Central memory CD8-positive, alpha-beta T cell (primary cell): ENCODE measurements around the gene PNKD.
A peak's percentile ranks its signal among the peaks of the same experiment; 100 is the strongest.

Experiments used
- ATAC-seq: fragments of 150-1000 bp; cut with Tn5 transposase; replicated peaks from 2 replicates; pipeline ENCODE4 v1.10.0; 2022; ENCODE audit warnings: mild to moderate bottlenecking, moderate FRiP score, moderate number of reproducible peaks; ENCODE audit not compliant: poor library complexity, severe bottlenecking; ENCODE audit errors: extremely low read depth
- DNase-seq, 2 donors: peaks; one replicate each; pipeline ENCODE4 v3.0.0; 2021; ENCODE audit warnings: low spot score in 2 of 2
- H3K27ac Mint-ChIP-seq: one replicate; pipeline ENCODE4 v1.8.0; 2022; ENCODE audit warnings: low read depth, mild to moderate bottlenecking, moderate library complexity, mixed read lengths
- H3K27me3 Mint-ChIP-seq: one replicate; pipeline ENCODE4 v1.8.0; 2022; ENCODE audit warnings: mixed read lengths
- H3K36me3 Mint-ChIP-seq: one replicate; pipeline ENCODE4 v1.8.0; 2022; ENCODE audit warnings: mild to moderate bottlenecking, moderate library complexity, mixed read lengths; ENCODE audit not compliant: insufficient read depth
- H3K4me1 Mint-ChIP-seq: one replicate; pipeline ENCODE4 v1.8.0; 2022; ENCODE audit warnings: mixed read lengths
- H3K4me3 Mint-ChIP-seq: one replicate; pipeline ENCODE4 v1.8.0; 2022; ENCODE audit warnings: mild to moderate bottlenecking, moderate library complexity, mixed read lengths
- H3K9me3 Mint-ChIP-seq: one replicate; pipeline ENCODE4 v1.8.0; 2022; ENCODE audit warnings: mixed read lengths

PNKD gene

GRCh38 chr2:218334531-218334930 lies 64.2 kb downstream of the PNKD start:
- Mint-ChIP-seq H3K27ac (no peak overlapping the region), H3K9me3 (no peaks in the 10 kb centered on the region), H3K27me3 (no peaks in the 10 kb centered on the region), H3K4me3 (no peak overlapping the region), H3K36me3 (no peaks in the 10 kb centered on the region), H3K4me1 (no peaks in the 10 kb centered on the region)
- ATAC-seq (no peak), DNase-seq (no peak)

GRCh38 chr2:218340656-218341055 lies 70.3 kb downstream of the PNKD start:
- no peak for ATAC-seq
- H3K27ac Mint-ChIP-seq = peak overlapping the region; percentile 10
- H3K4me3 Mint-ChIP-seq = no peak overlapping the region
- H3K9me3 Mint-ChIP-seq = no peaks in the 10 kb centered on the region
- no peaks in the 10 kb centered on the region for H3K27me3 Mint-ChIP-seq
- no peaks in the 10 kb centered on the region for H3K36me3 Mint-ChIP-seq
- H3K4me1 Mint-ChIP-seq = no peaks in the 10 kb centered on the region
- DNase-seq = no peak

GRCh38 chr2:218341381-218341780 lies 71.1 kb downstream of the PNKD start:
- no peak overlapping the region for H3K4me3 Mint-ChIP-seq
- H3K9me3 Mint-ChIP-seq = no peaks in the 10 kb centered on the region
- H3K36me3 Mint-ChIP-seq = no peaks in the 10 kb centered on the region
- no peak for DNase-seq
- no peaks in the 10 kb centered on the region for H3K4me1 Mint-ChIP-seq
- no peak for ATAC-seq
- no peaks in the 10 kb centered on the region for H3K27me3 Mint-ChIP-seq
- H3K27ac Mint-ChIP-seq = no peak overlapping the region

GRCh38 chr2:218342837-218343236 lies 72.5 kb downstream of the PNKD start:
- DNase-seq = no peak
- H3K4me1 Mint-ChIP-seq = no peaks in the 10 kb centered on the region
- no peak overlapping the region for H3K4me3 Mint-ChIP-seq
- H3K36me3 Mint-ChIP-seq = no peaks in the 10 kb centered on the region
- no peak overlapping the region for H3K27ac Mint-ChIP-seq
- no peaks in the 10 kb centered on the region for H3K9me3 Mint-ChIP-seq
- H3K27me3 Mint-ChIP-seq = no peaks in the 10 kb centered on the region
- ATAC-seq = no peak

- no peaks in the 10 kb centered on the region for H3K4me1 Mint-ChIP-seq
- H3K27ac Mint-ChIP-seq = no peak overlapping the region
- H3K9me3 Mint-ChIP-seq = no peaks in the 10 kb centered on the region
- no peak for ATAC-seq
- no peak for DNase-seq
- no peaks in the 10 kb centered on the region for H3K27me3 Mint-ChIP-seq
- no peak overlapping the region for H3K4me3 Mint-ChIP-seq
- no peaks in the 10 kb centered on the region for H3K36me3 Mint-ChIP-seq
Observed at GRCh38 chr2:218343591-218343990, 73.3 kb downstream of the PNKD start.

- Mint-ChIP-seq H3K27ac (no peak overlapping the region), H3K4me1 (no peaks in the 10 kb centered on the region), H3K27me3 (no peaks in the 10 kb centered on the region), H3K4me3 (no peak overlapping the region), H3K9me3 (no peaks in the 10 kb centered on the region), H3K36me3 (no peaks in the 10 kb centered on the region)
- DNase-seq (no peak), ATAC-seq (no peak)
Observed at GRCh38 chr2:218344090-218344754, 73.9 kb downstream of the PNKD start.

- Mint-ChIP-seq H3K27ac (no peak overlapping the region), H3K4me1 (no peaks in the 10 kb centered on the region), H3K36me3 (no peaks in the 10 kb centered on the region), H3K9me3 (no peaks in the 10 kb centered on the region), H3K27me3 (no peaks in the 10 kb centered on the region), H3K4me3 (no peak overlapping the region)
- no peak for ATAC-seq
- no peak for DNase-seq
Observed at GRCh38 chr2:218344755-218345417, 74.6 kb downstream of the PNKD start.

GRCh38 chr2:218345491-218346236 lies 75.3 kb downstream of the PNKD start:
- ATAC-seq (no peak), DNase-seq (no peak)
- Mint-ChIP-seq H3K4me1 (no peaks in the 10 kb centered on the region), H3K27me3 (no peaks in the 10 kb centered on the region), H3K4me3 (no peak overlapping the region), H3K36me3 (no peaks in the 10 kb centered on the region), H3K27ac (no peak overlapping the region), H3K9me3 (no peaks in the 10 kb centered on the region)

- no peaks in the 10 kb centered on the region for H3K27me3 Mint-ChIP-seq
- H3K36me3 Mint-ChIP-seq = peaks cover 3% of the 10 kb centered on the region
- no peak for DNase-seq
- no peaks in the 10 kb centered on the region for H3K4me1 Mint-ChIP-seq
- H3K9me3 Mint-ChIP-seq = peaks cover 6% of the 10 kb centered on the region
- no peak for ATAC-seq
- H3K4me3 Mint-ChIP-seq = no peak overlapping the region
- H3K27ac Mint-ChIP-seq = no peak overlapping the region
Observed at GRCh38 chr2:218347172-218347571, 76.9 kb downstream of the PNKD start.

GRCh38 chr2:218354045-218354444 lies 83.7 kb downstream of the PNKD start:
- H3K4me1 Mint-ChIP-seq = no peaks in the 10 kb centered on the region
- ATAC-seq (no peak), DNase-seq (no peak)
- H3K36me3 Mint-ChIP-seq = peaks cover 4% of the 10 kb centered on the region
- peaks cover 6% of the 10 kb centered on the region for H3K9me3 Mint-ChIP-seq
- H3K27me3 Mint-ChIP-seq = no peaks in the 10 kb centered on the region
- no peak overlapping the region for H3K4me3 Mint-ChIP-seq
- H3K27ac Mint-ChIP-seq = no peak overlapping the region

- Mint-ChIP-seq H3K36me3 (peaks cover 4% of the 10 kb centered on the region), H3K4me3 (no peak overlapping the region), H3K27me3 (no peaks in the 10 kb centered on the region), H3K27ac (no peak overlapping the region), H3K4me1 (no peaks in the 10 kb centered on the region), H3K9me3 (peaks cover 6% of the 10 kb centered on the region)
- DNase-seq (no peak), ATAC-seq (no peak)
Observed at GRCh38 chr2:218354850-218355443, 84.6 kb downstream of the PNKD start.

- Mint-ChIP-seq H3K27ac (no peak overlapping the region), H3K4me1 (no peaks in the 10 kb centered on the region), H3K9me3 (no peaks in the 10 kb centered on the region), H3K27me3 (no peaks in the 10 kb centered on the region), H3K36me3 (peaks cover 4% of the 10 kb centered on the region), H3K4me3 (no peak overlapping the region)
- no peak for DNase-seq
- no peak for ATAC-seq
Observed at GRCh38 chr2:218357236-218358177, 87.2 kb downstream of the PNKD start.
